HEK293 (cell line): ENCODE results near the gene CKAP4.

Experiments used
- CTCF ChIA-PET: fragments of 350-600 bp; formaldehyde crosslinking; extraction: SDS; loops from one replicate; lab custom pipeline; 2021; ENCODE audit warnings: antibody characterized with exemption; lab: Yijun Ruan, JAX
- POLR2A ChIA-PET: fragments of 300-600 bp; formaldehyde crosslinking; extraction: SDS; loops from one replicate; lab custom pipeline; 2020; ENCODE audit warnings: antibody characterized with exemption, inconsistent platforms; lab: Yijun Ruan, JAX
- H3K27ac ChIP-seq: fragments of 200-500 bp; sonication (Bioruptor generic); 2 replicates; pipeline ENCODE4 v1.5.1; 2014; ENCODE audit warnings: low read depth, low read length, control low read depth, inconsistent platforms; ENCODE audit errors: extremely low read depth
- H3K36me3 ChIP-seq, 2 experiments: fragments of 200-500 bp in 1 of 2; sonication (Bioruptor generic) in 1 of 2; 1 replicate in 1 of 2; 2 replicates in 1 of 2; pipeline ENCODE4 v1.5.1; 2014 to 2017; ENCODE audit warnings: inconsistent platforms in 2 of 2, low read length in 2 of 2; ENCODE audit not compliant: control insufficient read depth in 2 of 2, insufficient read depth in 1 of 2
- H3K4me1 ChIP-seq: fragments of 200-500 bp; sonication (Bioruptor generic); 2 replicates; pipeline ENCODE4 v1.5.1; 2014; ENCODE audit warnings: mild to moderate bottlenecking, low read length, inconsistent platforms; ENCODE audit not compliant: control insufficient read depth, insufficient read depth
- H3K4me3 ChIP-seq: 2 replicates; pipeline ENCODE4 v1.5.1; 2011; ENCODE audit warnings: low read depth, mild to moderate bottlenecking, control low read depth, low read length, moderate library complexity
- H3K9me3 ChIP-seq: fragments of 200-500 bp; sonication (Bioruptor generic); 2 replicates; pipeline ENCODE4 v1.5.1; 2014; ENCODE audit warnings: low read depth, low read length, inconsistent platforms; ENCODE audit not compliant: control insufficient read depth, insufficient read depth
- CTCF ChIP-seq: fragments of 450-650 bp; formaldehyde crosslinking; IDR thresholded peaks from 2 replicates; pipeline ENCODE4 v1.5.1; 2016; ENCODE audit warnings: missing biosample characterization, missing genetic modification characterization
- MZF1 ChIP-seq: fragments of 450-650 bp; formaldehyde crosslinking; IDR thresholded peaks from 2 replicates; pipeline ENCODE4 v1.5.1; 2017; ENCODE audit warnings: missing biosample characterization, missing genetic modification characterization, borderline replicate concordance
- PATZ1 ChIP-seq: fragments of 450-650 bp; formaldehyde crosslinking; IDR thresholded peaks from 2 replicates; pipeline ENCODE4 v1.5.1; 2016; ENCODE audit warnings: missing biosample characterization, missing genetic modification characterization
- SALL2 ChIP-seq: fragments of 450-650 bp; formaldehyde crosslinking; IDR thresholded peaks from 2 replicates; pipeline ENCODE4 v1.5.0; 2017; ENCODE audit warnings: missing biosample characterization, mild to moderate bottlenecking, missing genetic modification characterization, borderline replicate concordance
- SP7 ChIP-seq: fragments of 450-650 bp; formaldehyde crosslinking; IDR thresholded peaks from 2 replicates; pipeline ENCODE4 v1.5.1; 2016; ENCODE audit warnings: missing biosample characterization, missing genetic modification characterization
- ZBTB48 ChIP-seq: fragments of 450-650 bp; formaldehyde crosslinking; IDR thresholded peaks from 2 replicates; pipeline ENCODE4 v1.5.1; 2016; ENCODE audit warnings: missing biosample characterization, missing genetic modification characterization
- ZNF10 ChIP-seq: fragments of 450-650 bp; formaldehyde crosslinking; IDR thresholded peaks from 2 replicates; pipeline ENCODE4 v1.5.1; 2017; ENCODE audit warnings: missing biosample characterization, missing genetic modification characterization
- ZNF121 ChIP-seq: fragments of 450-650 bp; formaldehyde crosslinking; IDR thresholded peaks from 2 replicates; pipeline ENCODE4 v1.5.1; 2016; ENCODE audit warnings: missing biosample characterization, missing genetic modification characterization
- ZNF341 ChIP-seq: fragments of 450-650 bp; formaldehyde crosslinking; IDR thresholded peaks from 2 replicates; pipeline ENCODE4; 2016; ENCODE audit warnings: low read depth, missing biosample characterization, missing genetic modification characterization
- ZNF433 ChIP-seq: fragments of 450-650 bp; formaldehyde crosslinking; IDR thresholded peaks from 2 replicates; pipeline ENCODE4 v1.5.1; 2016; ENCODE audit warnings: missing biosample characterization, missing genetic modification characterization, low read depth
- ZNF449 ChIP-seq: fragments of 450-650 bp; formaldehyde crosslinking; IDR thresholded peaks from 2 replicates; pipeline ENCODE4 v1.5.1; 2017; ENCODE audit warnings: missing biosample characterization, mild to moderate bottlenecking, missing genetic modification characterization, moderate library complexity
- ZNF530 ChIP-seq: fragments of 450-650 bp; formaldehyde crosslinking; IDR thresholded peaks from 2 replicates; pipeline ENCODE4 v1.5.1; 2016; ENCODE audit warnings: low read depth, missing biosample characterization, missing genetic modification characterization
- ZNF624 ChIP-seq: fragments of 450-650 bp; formaldehyde crosslinking; IDR thresholded peaks from 2 replicates; pipeline ENCODE4 v1.5.1; 2017; ENCODE audit warnings: missing biosample characterization, missing genetic modification characterization
- ZNF670 ChIP-seq: fragments of 450-650 bp; formaldehyde crosslinking; IDR thresholded peaks from 2 replicates; pipeline ENCODE4 v1.5.1; 2016; ENCODE audit warnings: missing biosample characterization, missing genetic modification characterization, low read depth
- ZNF677 ChIP-seq: fragments of 450-650 bp; IDR thresholded peaks from 2 replicates; pipeline ENCODE4 v1.5.0; 2018; ENCODE audit warnings: missing biosample characterization, mild to moderate bottlenecking, missing genetic modification characterization, moderate library complexity
- ZNF830 ChIP-seq: fragments of 450-650 bp; IDR thresholded peaks from 2 replicates; pipeline ENCODE4 v1.5.0; 2018; ENCODE audit warnings: missing biosample characterization, missing genetic modification characterization, low read depth, mild to moderate bottlenecking, moderate library complexity
- ZSCAN30 ChIP-seq: fragments of 450-650 bp; IDR thresholded peaks from 2 replicates; pipeline ENCODE4 v1.5.1; 2018; ENCODE audit warnings: missing biosample characterization, mild to moderate bottlenecking, missing genetic modification characterization, moderate library complexity
- TF ChIP-seq, protein P1 (sequence below): fragments of 450-650 bp; formaldehyde crosslinking; IDR thresholded peaks from 2 replicates; pipeline ENCODE4 v1.5.1; 2016; ENCODE audit warnings: missing biosample characterization, missing genetic modification characterization
- TF ChIP-seq, protein P2 (sequence below): fragments of 450-650 bp; formaldehyde crosslinking; IDR thresholded peaks from 2 replicates; pipeline ENCODE4 v1.5.1; 2016; ENCODE audit warnings: missing biosample characterization, missing genetic modification characterization
- TF ChIP-seq, protein P3 (sequence below): fragments of 450-650 bp; formaldehyde crosslinking; IDR thresholded peaks from 2 replicates; pipeline ENCODE4; 2016; ENCODE audit warnings: missing biosample characterization, missing genetic modification characterization

Gene CKAP4

GRCh38 chr12:106269150-106269771 is 21.4 kb upstream of the CKAP4 start (continued):
- TF ChIP-seq, protein P1, sequence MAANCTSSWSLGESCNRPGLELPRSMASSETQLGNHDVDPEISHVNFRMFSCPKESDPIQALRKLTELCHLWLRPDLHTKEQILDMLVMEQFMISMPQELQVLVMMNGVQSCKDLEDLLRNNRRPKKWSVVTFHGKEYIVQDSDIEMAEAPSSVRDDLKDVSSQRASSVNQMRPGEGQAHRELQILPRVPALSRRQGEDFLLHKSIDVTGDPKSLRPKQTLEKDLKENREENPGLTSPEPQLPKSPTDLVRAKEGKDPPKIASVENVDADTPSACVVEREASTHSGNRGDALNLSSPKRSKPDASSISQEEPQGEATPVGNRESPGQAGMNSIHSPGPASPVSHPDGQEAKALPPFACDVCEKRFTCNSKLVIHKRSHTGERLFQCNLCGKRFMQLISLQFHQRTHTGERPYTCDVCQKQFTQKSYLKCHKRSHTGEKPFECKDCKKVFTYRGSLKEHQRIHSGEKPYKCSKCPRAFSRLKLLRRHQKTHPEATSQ (tag by site-specific recombination) = no peak

- Histone ChIP-seq H3K27ac (no peak overlapping the region), H3K9me3 (no peaks in the 10 kb centered on the region), H3K4me1 (no peaks in the 10 kb centered on the region), H3K36me3 (no peaks in the 10 kb centered on the region), H3K4me3 (no peak overlapping the region)
- ChIA-PET CTCF (interaction anchor here (0.6 to 5.2 kb wide), 2 partner anchors 15 to 1405 kb away, joined by 3 to 25 read pairs; no protein-coding TSS in a partner anchor), POLR2A (no interaction called here)
- no peak for TF ChIP-seq ZNF624
- no peak for TF ChIP-seq ZNF121 (tag by site-specific recombination)
- TF ChIP-seq ZNF830 (tag by site-specific recombination) = no peak
- TF ChIP-seq ZSCAN30 (tag by site-specific recombination) = no peak
- no peak for TF ChIP-seq ZNF530 (tag by site-specific recombination)
- TF ChIP-seq, protein P2, sequence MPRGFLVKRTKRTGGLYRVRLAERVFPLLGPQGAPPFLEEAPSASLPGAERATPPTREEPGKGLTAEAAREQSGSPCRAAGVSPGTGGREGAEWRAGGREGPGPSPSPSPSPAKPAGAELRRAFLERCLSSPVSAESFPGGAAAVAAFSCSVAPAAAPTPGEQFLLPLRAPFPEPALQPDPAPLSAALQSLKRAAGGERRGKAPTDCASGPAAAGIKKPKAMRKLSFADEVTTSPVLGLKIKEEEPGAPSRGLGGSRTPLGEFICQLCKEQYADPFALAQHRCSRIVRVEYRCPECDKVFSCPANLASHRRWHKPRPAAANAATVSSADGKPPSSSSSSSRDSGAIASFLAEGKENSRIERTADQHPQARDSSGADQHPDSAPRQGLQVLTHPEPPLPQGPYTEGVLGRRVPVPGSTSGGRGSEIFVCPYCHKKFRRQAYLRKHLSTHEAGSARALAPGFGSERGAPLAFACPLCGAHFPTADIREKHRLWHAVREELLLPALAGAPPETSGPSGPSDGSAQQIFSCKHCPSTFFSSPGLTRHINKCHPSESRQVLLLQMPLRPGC (tag by site-specific recombination) = no peak
- no peak for TF ChIP-seq ZNF449 (tag by site-specific recombination)
- TF ChIP-seq ZNF341 = no peak
- no peak for TF ChIP-seq ZBTB48
- TF ChIP-seq MZF1 (tag by site-specific recombination) = no peak
- no peak for TF ChIP-seq PATZ1 (tag by site-specific recombination)
- TF ChIP-seq ZNF10 = no peak
- TF ChIP-seq, protein P3, sequence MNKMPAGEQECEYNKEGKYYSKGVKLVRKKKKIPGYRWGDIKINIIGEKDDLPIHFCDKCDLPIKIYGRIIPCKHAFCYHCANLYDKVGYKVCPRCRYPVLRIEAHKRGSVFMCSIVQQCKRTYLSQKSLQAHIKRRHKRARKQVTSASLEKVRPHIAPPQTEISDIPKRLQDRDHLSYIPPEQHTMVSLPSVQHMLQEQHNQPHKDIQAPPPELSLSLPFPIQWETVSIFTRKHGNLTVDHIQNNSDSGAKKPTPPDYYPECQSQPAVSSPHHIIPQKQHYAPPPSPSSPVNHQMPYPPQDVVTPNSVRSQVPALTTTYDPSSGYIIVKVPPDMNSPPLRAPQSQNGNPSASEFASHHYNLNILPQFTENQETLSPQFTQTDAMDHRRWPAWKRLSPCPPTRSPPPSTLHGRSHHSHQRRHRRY (tag by site-specific recombination) = no peak
- no peak for TF ChIP-seq CTCF (tag by site-specific recombination)
- TF ChIP-seq SP7 = no peak
- TF ChIP-seq ZNF677 (tag by site-specific recombination) = no peak
- no peak for TF ChIP-seq SALL2 (tag by site-specific recombination)
- TF ChIP-seq ZNF433 (tag by site-specific recombination) = no peak
- TF ChIP-seq ZNF670 (tag by site-specific recombination) = no peak
Measured at GRCh38 chr12:106267535-106267934, 19.7 kb upstream of the CKAP4 start.
